Inflammatory macrophage treated with lipopolysaccharide for 4 hours (primary cell): Measurements from ENCODE around the gene KIAA1217.

Experiments used
- DNase-seq: peaks from one replicate; pipeline ENCODE4 v3.0.0-alpha.2; 2020

Gene KIAA1217

GRCh38 chr10:24556750-24557742 lies 348.1 kb downstream of the KIAA1217 start:
- DNase-seq = peak; percentile 38

DNA sequence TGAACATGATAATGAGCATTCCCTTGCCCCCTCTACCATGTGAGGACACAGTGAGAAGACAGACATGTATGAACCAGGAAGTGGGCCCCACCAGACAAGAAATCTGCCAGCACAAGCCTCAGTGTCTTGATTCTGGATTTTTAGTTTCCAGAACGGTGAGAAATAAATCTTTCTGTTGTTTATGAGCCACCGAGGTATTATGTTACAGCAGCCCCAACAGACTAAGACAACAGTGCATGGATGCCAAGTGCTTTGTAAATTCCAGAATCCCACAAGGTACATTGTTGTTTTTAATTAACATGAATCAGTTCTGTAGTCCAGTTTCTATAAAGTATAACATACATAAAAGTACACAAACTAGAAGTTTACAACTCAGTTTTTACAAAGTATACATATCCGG lies 352.5 kb downstream of the KIAA1217 start:
- no peak for DNase-seq

DNA sequence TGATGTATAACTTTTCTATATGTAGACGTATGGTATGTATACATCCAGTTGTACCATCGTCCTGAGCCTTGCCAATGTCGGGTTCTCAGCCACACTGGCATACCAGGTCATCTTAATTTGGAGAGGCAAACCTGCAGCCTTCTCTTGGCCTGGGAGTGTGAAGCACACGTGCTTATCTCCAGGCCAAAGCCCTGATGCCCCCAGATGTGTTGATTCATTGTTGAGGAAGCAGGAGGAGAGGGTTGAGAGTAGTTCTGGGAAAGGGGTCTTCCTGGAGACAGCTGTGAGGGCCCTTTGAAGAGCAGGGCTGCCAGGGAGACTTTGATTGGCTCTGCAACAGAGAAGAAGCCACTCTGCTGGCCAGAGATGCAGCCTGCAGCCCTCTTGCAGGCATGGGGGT lies 359.1 kb downstream of the KIAA1217 start:
- no peak for DNase-seq

- no peak for DNase-seq
These were observed 360.4 kb downstream of the KIAA1217 start for GRCh38 chr10:24569330-24569796.

GRCh38 chr10:24569828-24570657 lies 361.1 kb downstream of the KIAA1217 start:
- DNase-seq = no peak

DNA sequence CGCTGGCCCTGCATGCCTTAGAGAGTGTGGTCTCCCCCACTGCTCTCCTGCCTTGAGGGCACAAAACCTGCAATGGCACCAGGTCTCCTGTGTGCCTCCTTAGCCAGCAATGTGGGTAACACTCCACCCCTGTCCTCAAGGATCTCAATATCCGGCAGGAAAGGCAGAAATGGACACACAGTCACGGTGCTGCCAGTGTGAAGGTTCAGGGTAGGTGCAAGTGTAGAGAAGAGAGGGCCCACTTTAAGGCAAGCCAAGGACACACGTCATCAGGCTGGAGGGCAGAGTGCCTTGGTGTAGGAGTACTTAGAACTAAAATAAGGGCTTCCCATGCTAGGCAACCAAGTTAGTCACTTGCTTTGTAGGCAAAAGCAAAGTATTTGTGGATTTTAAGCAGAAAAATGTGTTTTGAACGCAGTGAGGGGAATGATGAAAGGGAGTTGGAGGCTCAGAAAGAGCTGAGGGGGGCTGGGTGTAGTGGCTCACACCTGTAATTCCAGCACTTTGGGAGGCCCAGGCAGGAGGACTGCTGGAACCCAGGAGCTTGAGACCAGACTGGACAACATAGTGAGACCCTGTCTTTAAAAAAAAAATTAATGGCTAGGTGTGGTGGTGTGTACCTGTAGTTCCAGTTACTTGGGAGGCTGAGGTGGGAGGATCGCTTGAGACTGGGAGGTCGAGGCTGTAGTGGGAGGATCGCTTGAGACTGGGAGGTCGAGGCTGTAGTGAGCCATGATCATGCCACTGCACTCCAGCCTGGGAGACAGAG lies 361.9 kb downstream of the KIAA1217 start:
- no peak for DNase-seq

DNA sequence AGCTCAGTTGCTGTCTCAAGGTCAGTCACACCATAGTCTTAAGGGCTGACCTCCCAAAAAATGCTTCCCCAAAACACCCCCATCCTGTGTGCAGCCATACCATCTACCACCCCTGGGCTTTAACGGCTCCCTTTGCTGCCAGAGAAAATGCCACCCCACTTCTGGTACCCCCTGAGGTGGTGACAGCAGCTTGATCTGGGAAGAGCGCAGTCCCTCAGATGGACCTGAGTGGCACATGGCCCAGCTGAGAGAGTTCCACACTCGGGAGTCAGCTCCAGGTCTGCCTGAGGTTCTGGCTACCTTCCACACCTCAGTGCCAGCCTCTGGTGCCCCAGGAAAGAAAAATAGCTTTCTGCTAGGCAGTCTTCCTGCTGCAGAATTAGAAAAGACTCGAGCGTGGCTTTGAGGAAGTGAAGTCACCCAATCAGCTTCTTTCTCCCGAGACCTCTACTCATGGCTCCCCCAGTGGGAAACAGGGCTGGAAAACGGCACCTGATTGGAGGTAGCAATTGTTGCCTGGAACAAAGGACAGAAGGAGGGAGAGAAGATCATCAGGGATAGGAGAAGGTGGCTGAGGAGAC lies 363.0 kb downstream of the KIAA1217 start:
- DNase-seq = no peak

DNA sequence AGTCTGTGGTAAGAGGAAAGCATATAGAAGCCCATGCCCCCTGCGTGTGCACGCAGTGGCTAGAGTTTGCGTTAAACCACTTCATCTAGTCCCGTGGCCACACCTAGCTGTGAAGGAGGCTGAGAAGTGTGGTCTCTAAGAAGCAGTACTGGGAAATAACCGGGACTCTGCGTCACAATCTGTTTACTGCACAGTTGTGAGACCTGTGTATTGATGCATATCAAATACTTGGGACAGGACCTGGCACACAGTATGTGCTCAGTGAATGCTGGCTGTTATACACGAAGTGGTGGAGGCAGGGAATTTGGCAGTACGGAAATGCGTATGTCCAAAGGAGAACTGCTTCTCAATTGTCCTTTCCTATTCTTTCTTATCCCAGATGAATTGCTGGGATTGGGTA lies 365.2 kb downstream of the KIAA1217 start:
- no peak for DNase-seq

- DNase-seq = no peak
These were observed 365.7 kb downstream of the KIAA1217 start for GRCh38 chr10:24574578-24575155.

DNA sequence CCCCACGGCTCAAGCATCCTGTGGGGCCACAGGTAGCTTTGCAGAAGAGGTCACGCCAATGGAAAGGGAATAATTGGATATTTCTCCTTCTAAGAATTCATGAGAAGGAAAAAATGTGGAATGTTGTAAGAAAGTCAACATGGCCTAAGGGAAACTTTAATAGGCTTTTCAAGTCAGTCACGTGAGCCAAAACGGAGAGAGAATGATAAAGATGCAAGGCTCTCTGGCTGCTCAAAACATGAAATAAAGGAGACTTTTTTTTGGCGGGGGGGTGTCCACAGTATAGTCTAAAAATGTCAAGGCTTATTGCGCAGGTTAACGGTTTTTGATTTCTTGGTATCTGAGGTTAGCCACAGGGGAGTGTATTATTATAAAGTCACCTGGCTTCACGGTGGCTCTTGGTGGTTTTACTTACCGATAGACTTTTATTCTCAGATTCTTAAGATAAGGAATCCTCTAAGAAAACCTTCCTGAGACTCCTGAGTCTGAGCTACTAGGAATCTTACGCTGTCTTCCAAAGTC lies 366.6 kb downstream of the KIAA1217 start:
- no peak for DNase-seq

- no peak for DNase-seq
These were observed 370.5 kb downstream of the KIAA1217 start for GRCh38 chr10:24579448-24579847.

GRCh38 chr10:24579906-24580305 lies 371.0 kb downstream of the KIAA1217 start:
- DNase-seq = no peak

GRCh38 chr10:24589265-24589664 lies 380.3 kb downstream of the KIAA1217 start:
- DNase-seq = no peak

GRCh38 chr10:24590697-24591457 lies 381.9 kb downstream of the KIAA1217 start:
- no peak for DNase-seq

DNA sequence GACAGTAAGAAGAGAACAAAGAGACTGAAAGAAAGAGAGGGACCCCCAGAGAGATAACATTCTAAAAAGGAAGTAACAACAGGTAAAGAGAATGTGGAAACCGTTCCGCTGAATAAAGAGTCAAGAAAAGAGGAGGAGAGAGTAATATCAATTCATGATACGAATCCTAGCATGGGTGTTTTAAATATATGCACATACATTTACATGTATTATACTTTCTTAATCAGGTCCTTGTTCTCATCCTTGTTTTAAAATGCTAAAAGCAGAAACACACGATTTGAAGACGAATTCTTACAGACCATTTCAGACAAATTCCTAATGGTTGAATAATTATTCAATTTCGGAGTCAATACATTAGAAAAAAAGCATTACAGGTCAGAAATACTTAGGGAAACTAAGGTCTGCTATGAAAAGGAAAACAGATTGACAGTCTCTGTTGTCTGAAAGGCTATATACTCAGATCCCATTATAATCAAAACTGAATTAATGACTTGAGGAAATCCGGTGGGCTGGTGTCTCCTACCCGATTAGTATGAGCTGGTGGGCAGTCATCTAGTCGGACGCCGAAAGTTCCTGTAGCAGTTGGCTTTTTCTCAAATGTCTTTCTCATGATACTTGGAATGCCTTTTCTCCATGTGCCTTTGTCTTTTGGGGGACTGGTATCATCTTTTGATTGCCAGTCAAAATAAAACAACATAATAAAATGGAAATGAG lies 387.4 kb downstream of the KIAA1217 start:
- no peak for DNase-seq

DNA sequence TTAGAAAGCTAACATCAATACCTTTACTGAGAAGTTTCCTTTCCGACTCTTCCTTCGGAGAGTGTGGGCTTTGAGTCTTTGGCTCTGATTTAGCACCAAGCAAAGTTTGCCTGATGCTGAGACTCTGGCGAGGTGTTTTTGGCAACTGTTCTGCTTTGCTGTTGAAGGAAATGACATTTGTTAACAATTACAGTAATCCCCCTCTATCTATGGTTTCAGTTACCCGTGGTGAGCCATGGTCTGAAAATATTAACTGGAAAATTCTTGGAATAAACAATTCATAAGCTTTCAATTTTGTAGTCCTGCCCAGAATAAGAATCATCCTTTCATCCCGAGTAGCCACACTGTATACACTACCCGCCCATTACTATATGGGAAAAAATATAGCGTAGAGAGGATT lies 388.5 kb downstream of the KIAA1217 start:
- DNase-seq = no peak
